Uterus (tissue), 2 donors: ENCODE results near the gene ZNF799.

Experiments
- POLR2A ChIP-seq, 2 donors: fragments of 450-650 bp; IDR thresholded peaks; one replicate each; pipeline ENCODE4 v1.6.1; 2016; ENCODE audit warnings: antibody characterized with exemption in 2 of 2, mild to moderate bottlenecking in 1 of 2, moderate library complexity in 1 of 2
- TF ChIP-seq, protein P1 (sequence below), 4 experiments: fragments of 200-600 bp in 2 of 4; fragments of 450-650 bp in 2 of 4; sonication (generic) in 2 of 4; IDR thresholded peaks; one replicate each; pipeline ENCODE4 v1.5.1; 2016 to 2019; ENCODE audit warnings: antibody characterized with exemption in 4 of 4, mild to moderate bottlenecking in 2 of 4, moderate library complexity in 1 of 4

DNA sequence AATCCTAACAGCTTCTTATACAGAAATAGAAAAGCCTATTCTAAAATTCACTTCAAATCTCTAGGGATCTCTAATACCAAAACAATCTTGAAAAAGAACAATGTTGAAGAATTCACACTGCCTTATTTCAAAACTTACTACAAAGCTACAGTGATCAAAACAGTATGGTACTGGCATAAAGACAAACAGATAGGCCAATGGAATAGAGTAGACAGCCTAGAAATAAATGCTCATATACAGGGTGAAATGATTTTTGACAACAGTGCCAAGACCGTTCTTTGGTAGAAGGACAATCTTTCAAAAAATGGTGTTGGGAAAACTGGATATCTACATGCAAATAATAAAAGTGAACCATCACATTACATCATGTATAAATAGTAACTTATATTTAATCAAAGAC lies 55.9 kb downstream of the ZNF799 start:
- TF ChIP-seq, protein P1, sequence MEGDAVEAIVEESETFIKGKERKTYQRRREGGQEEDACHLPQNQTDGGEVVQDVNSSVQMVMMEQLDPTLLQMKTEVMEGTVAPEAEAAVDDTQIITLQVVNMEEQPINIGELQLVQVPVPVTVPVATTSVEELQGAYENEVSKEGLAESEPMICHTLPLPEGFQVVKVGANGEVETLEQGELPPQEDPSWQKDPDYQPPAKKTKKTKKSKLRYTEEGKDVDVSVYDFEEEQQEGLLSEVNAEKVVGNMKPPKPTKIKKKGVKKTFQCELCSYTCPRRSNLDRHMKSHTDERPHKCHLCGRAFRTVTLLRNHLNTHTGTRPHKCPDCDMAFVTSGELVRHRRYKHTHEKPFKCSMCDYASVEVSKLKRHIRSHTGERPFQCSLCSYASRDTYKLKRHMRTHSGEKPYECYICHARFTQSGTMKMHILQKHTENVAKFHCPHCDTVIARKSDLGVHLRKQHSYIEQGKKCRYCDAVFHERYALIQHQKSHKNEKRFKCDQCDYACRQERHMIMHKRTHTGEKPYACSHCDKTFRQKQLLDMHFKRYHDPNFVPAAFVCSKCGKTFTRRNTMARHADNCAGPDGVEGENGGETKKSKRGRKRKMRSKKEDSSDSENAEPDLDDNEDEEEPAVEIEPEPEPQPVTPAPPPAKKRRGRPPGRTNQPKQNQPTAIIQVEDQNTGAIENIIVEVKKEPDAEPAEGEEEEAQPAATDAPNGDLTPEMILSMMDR (IDR thresholded peaks at IDR 0.05) = no peak
- TF ChIP-seq POLR2A (IDR thresholded peaks at IDR 0.05) = no peak
